Thymus (tissue), 11 donors: ENCODE results near the gene ZNF91. TPM values are rescaled to one million over a fixed set of nuclear protein-coding genes. Genes with fewer than 3 reads are reported as not detected.
"Not testable (repeated sequence)": the region's sequence is repeated elsewhere in the genome, so short reads cannot be mapped to it uniquely, and the experiment has no call there.

Experiments
- DNase-seq, 9 donors: peaks; one replicate each; pipeline ENCODE4 v3.0.0-alpha.2; 2013; ENCODE audit warnings: low spot score in 9 of 9, low read depth in 6 of 9, missing footprints in 1 of 9
- H3K27ac ChIP-seq, 2 donors: one replicate each; pipeline ENCODE4 v1.5.1; 2013; ENCODE audit warnings: control low read depth in 1 of 2, low read depth in 1 of 2, low read length in 1 of 2, mild to moderate bottlenecking in 1 of 2, moderate library complexity in 1 of 2
- H3K27me3 ChIP-seq, 2 donors: one replicate each; pipeline ENCODE4 v1.5.1; 2013; ENCODE audit warnings: low read length in 1 of 2; ENCODE audit not compliant: control insufficient read depth in 2 of 2, insufficient read depth in 1 of 2
- H3K36me3 ChIP-seq, 2 donors: one replicate each; pipeline ENCODE4 v1.5.1; 2013; ENCODE audit warnings: low read length in 1 of 2, mild to moderate bottlenecking in 1 of 2, moderate library complexity in 1 of 2; ENCODE audit not compliant: control insufficient read depth in 2 of 2, insufficient read depth in 2 of 2
- H3K4me1 ChIP-seq, 2 donors: one replicate each; pipeline ENCODE4 v1.5.1; 2013; ENCODE audit warnings: low read length in 2 of 2; ENCODE audit not compliant: control insufficient read depth in 2 of 2, insufficient read depth in 2 of 2
- H3K4me3 ChIP-seq, 2 donors: one replicate each; pipeline ENCODE4 v1.5.1; 2013; ENCODE audit warnings: low read length in 2 of 2, control low read depth in 1 of 2, mild to moderate bottlenecking in 1 of 2
- H3K9me3 ChIP-seq, 2 donors: one replicate each; pipeline ENCODE4 v1.5.1; 2013; ENCODE audit warnings: low read length in 1 of 2, mild to moderate bottlenecking in 1 of 2; ENCODE audit not compliant: control insufficient read depth in 2 of 2, insufficient read depth in 1 of 2
- WGBS: extraction: QIAGEN DNeasy Blood & Tissue Kit; methylation state at CpG from one replicate; pipeline ENCODE4 v1.1.7; 2013; 5-methylcytosine and 5-hydroxymethylcytosine counted together
- polyA plus RNA-seq: library from polyadenylated mRNA; stranded (reverse); fragments of 200-250 nt; gene quantifications from one replicate; pipeline ENCODE4 v1.2.3, GENCODE V29; 2013
- total RNA-seq: library from RNA; stranded (reverse); fragments of 120-200 nt; gene quantifications from one replicate; pipeline ENCODE4 v1.2.4, GENCODE V29; 2013
- donor health status: healthy.

The ZNF91 gene
- total and polyA plus RNA-seq, 2 donors = 17.8 to 38.5 TPM

DNA sequence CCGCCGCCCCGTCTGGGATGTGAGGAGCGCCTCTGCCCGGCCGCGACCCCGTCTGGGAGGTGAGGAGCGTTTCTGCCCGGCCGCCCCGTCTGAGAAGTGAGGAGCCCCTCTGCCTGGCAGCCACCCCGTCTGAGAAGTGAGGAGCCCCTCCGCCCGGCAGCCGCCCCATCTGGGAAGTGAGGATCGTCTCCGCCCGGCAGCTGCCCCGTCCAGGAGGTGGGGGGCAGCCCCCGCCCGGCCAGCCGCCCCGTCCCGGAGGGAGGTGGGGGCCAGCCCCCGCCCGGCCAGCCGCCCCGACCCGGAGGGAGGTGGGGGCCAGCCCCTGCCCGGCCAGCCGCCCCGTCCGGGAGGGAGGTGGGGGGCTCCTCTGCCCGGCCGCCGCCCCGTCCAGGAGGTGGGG lies 24.0 kb upstream of the ZNF91 start:
- not testable (repeated sequence) for H3K4me1 ChIP-seq, DNase-seq, H3K27ac ChIP-seq, H3K36me3 ChIP-seq, H3K4me3 ChIP-seq
- WGBS = 96% methylated on average over 38 of the region's 38 CpGs
- Histone ChIP-seq H3K9me3 (peaks cover 0 to 19% of the 10 kb centered on the region in 2 donors), H3K27me3 (peaks cover 0 to 11% of the 10 kb centered on the region in 2 donors)

DNA sequence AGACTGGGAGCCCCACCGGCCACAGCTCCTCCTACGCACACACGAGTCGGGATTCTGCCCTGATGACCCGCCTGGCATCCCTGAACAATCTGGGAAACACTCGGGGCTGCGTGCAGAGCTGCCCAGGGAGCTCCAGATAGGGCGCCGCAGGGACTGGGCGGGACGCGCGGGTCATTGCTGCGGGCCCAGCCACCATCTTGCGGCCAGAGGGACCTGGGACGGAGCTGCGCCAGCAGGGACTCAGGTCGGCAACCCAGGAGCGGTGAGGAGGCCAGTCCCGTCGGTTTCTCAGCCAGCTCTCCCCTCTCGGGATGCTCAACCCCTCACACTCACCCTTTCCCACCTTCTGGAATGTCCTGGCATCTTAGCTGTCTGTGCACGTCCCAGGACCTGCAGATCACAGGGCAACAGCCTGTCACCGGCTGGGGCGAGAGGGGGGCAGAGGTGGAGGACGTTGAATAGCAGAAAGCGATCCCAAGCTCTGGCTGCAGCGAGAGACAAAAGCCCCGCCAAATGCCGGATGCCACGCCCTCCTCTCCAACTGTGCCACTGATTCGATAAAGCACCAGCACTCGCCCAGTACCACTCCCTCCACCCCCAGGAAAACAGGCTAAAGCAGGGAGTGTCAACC lies 20.4 kb upstream of the ZNF91 start:
- Histone ChIP-seq H3K36me3 (no peaks in the 10 kb centered on the region), H3K27ac (no peak overlapping the region), H3K27me3 (peaks cover 0 to 11% of the 10 kb centered on the region in 2 donors), H3K4me3 (no peak overlapping the region), H3K9me3 (peaks cover 0 to under 1% of the 10 kb centered on the region in 2 donors), H3K4me1 (no peaks in the 10 kb centered on the region)
- 4% methylated on average over 33 of the region's 33 CpGs for WGBS
- DNase-seq = no peak

DNA sequence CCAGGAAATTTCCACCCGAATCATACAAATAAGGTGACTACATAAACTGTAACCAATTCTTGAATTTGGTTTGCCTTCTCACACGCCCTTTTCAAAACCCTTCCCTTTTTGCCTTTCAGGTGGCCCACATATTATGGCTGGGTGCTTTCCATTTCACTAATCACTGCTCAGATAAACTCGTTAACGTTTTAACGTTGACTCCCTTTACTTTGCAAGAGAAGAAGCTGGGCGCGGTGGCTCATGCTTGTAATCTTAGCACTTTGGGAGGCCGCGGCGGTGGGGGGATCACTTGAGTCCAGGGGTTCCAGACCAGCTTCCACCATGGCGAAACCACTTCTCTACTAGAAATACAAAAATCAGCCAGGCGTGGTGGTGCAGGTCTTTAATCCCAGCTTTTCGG lies 19.8 kb upstream of the ZNF91 start:
- Histone ChIP-seq H3K4me3 (no peak overlapping the region), H3K27me3 (peaks cover 0 to 11% of the 10 kb centered on the region in 2 donors), H3K36me3 (no peaks in the 10 kb centered on the region), H3K4me1 (no peaks in the 10 kb centered on the region), H3K9me3 (no peaks in the 10 kb centered on the region), H3K27ac (no peak overlapping the region)
- 17% methylated on average over 13 of the region's 13 CpGs for WGBS
- DNase-seq = no peak

DNA sequence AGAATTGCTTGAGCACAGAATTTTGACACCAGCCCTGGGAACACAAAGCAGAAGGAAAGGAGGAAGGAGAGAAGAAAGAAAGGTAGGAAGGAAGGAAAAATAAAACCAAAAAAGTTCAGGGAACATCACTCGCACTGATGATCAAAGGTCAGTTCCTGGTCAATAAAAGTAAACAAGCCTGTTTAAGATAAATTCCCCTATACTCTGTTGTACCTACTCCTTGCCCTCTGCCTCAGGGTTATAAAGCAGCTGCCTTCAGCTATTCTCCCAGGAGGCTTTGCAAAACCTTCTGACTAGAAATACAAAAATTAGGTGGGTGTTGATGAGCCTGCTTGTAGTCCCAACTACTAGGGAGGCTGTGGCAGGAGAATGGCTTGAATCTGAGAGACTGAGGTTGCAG lies 14.9 kb upstream of the ZNF91 start:
- no peak overlapping the region for H3K4me3 ChIP-seq
- WGBS = 96% methylated on average over 1 of the region's 1 CpG
- no peaks in the 10 kb centered on the region for H3K36me3 ChIP-seq
- peaks cover 3 to 13% of the 10 kb centered on the region in 2 donors for H3K9me3 ChIP-seq
- H3K4me1 ChIP-seq = no peaks in the 10 kb centered on the region
- no peak for DNase-seq
- H3K27me3 ChIP-seq = peaks cover 0 to 2% of the 10 kb centered on the region in 2 donors
- H3K27ac ChIP-seq = no peak overlapping the region

GRCh38 chr19:23409392-23410048 lies 14.2 kb upstream of the ZNF91 start:
- H3K36me3 ChIP-seq = no peaks in the 10 kb centered on the region
- no peak overlapping the region for H3K27ac ChIP-seq
- 95% methylated on average over 21 of the region's 21 CpGs for WGBS
- no peak for DNase-seq
- H3K27me3 ChIP-seq = no peaks in the 10 kb centered on the region
- H3K9me3 ChIP-seq = peaks cover 3 to 13% of the 10 kb centered on the region in 2 donors
- no peak overlapping the region for H3K4me3 ChIP-seq
- no peaks in the 10 kb centered on the region for H3K4me1 ChIP-seq

GRCh38 chr19:23407616-23408133 lies 12.4 kb upstream of the ZNF91 start:
- no peak overlapping the region for H3K27ac ChIP-seq
- WGBS = 99% methylated on average over 2 of the region's 2 CpGs
- H3K27me3 ChIP-seq = no peaks in the 10 kb centered on the region
- H3K4me1 ChIP-seq = no peaks in the 10 kb centered on the region
- no peak for DNase-seq
- H3K9me3 ChIP-seq = peaks cover 3 to 13% of the 10 kb centered on the region in 2 donors
- H3K4me3 ChIP-seq = no peak overlapping the region
- H3K36me3 ChIP-seq = no peaks in the 10 kb centered on the region

DNA sequence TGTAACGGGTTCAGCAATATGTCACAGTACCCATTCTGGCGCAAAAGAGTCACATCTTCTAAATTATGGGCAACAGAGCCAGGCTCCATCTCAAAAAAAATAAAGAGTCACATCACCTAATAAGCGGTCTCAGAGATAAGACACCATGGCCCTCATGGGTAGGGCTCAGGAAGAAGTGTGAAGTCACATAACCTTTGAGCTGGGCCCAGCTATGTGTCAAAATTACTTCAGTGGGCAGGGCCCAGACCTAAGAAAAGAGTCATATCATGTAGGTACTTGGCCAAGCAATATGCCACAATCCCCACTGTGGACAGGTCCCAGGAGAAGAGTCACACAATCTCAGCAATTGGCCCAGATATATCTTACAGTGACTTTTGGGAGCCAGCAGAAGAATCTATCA lies 11.4 kb upstream of the ZNF91 start:
- no peak overlapping the region for H3K27ac ChIP-seq
- H3K36me3 ChIP-seq = no peaks in the 10 kb centered on the region
- peaks cover 3 to 13% of the 10 kb centered on the region in 2 donors for H3K9me3 ChIP-seq
- H3K27me3 ChIP-seq = no peaks in the 10 kb centered on the region
- DNase-seq = no peak
- H3K4me1 ChIP-seq = no peaks in the 10 kb centered on the region
- 97% methylated on average over 3 of the region's 3 CpGs for WGBS
- no peak overlapping the region for H3K4me3 ChIP-seq

DNA sequence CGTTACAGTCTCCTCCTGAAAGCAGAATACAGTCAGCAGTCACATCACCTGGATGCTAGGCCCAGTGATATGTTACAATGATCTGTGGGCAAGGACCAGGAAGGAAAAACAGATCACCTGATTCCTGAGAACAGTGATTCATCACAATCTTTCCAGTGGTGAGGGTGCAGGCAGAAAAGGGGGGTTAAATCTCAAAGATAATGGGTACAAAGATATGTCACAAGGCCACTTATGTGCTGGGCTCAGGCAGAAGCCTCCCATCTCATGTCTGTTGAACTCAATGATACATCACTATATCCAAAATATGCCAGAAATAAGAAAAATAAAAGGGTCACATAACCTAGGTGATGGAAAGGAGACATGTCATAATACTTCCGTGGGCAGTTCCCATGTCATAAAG lies 10.8 kb upstream of the ZNF91 start:
- DNase-seq = no peak
- 88% methylated on average over 2 of the region's 2 CpGs for WGBS
- H3K27me3 ChIP-seq = no peaks in the 10 kb centered on the region
- H3K4me1 ChIP-seq = no peaks in the 10 kb centered on the region
- H3K9me3 ChIP-seq = peaks cover 3 to 13% of the 10 kb centered on the region in 2 donors
- no peaks in the 10 kb centered on the region for H3K36me3 ChIP-seq
- no peak overlapping the region for H3K27ac ChIP-seq
- H3K4me3 ChIP-seq = no peak overlapping the region

DNA sequence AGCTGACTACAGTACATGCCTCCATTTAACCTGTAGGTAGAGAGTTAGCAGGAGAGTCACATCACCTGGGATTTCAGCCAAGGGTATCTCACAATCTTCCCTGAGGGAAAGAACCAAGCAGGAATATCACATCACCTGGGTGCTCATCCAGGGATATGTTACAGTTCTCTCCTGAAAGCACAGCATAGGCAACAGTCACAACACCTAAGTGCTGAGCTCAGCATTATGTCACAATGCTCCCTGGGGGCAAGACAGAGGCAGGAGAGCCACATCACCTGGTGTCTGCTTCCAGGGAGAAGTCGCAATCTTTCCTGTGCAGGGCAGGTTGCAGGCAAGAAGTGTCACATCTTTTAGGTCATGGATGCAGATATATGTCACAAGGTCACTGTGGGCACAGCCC lies 9.4 kb upstream of the ZNF91 start:
- Histone ChIP-seq H3K27ac (no peak overlapping the region), H3K4me1 (no peaks in the 10 kb centered on the region), H3K4me3 (no peak overlapping the region), H3K36me3 (no peaks in the 10 kb centered on the region), H3K27me3 (no peaks in the 10 kb centered on the region), H3K9me3 (peaks cover 3 to 12% of the 10 kb centered on the region in 2 donors)
- DNase-seq = no peak
- 100% methylated on average over 1 of the region's 1 CpG for WGBS
